Astrocyte (in vitro differentiated cells and primary cell): ENCODE data around the gene MAPK11. TPM values are rescaled to one million over a fixed set of nuclear protein-coding genes. Genes with fewer than 3 reads are reported as not detected.

Experiments used
- DNase-seq: peaks from one replicate; pipeline ENCODE4 v3.0.0-alpha.2; 2010; ENCODE audit warnings: low read depth
- FAIRE-seq: peaks from 2 replicates; lab custom pipeline; 2011; peaks lifted over from hg19 to GRCh38; lab: Jason Lieb, UNC
- H2AFZ ChIP-seq: 2 replicates; pipeline ENCODE4 v1.6.0; 2012; ENCODE audit warnings: low read depth, low read length, inconsistent platforms
- H3K27ac ChIP-seq: 2 replicates; pipeline ENCODE4 v1.5.1; 2011; ENCODE audit warnings: low read depth, low read length, inconsistent platforms
- H3K27me3 ChIP-seq: 2 replicates; pipeline ENCODE4 v1.6.0; 2011; ENCODE audit warnings: low read length, inconsistent platforms; ENCODE audit not compliant: insufficient read depth
- H3K36me3 ChIP-seq: 2 replicates; pipeline ENCODE4 v1.5.1; 2011; ENCODE audit warnings: low read length, inconsistent platforms; ENCODE audit not compliant: insufficient read depth
- H3K4me1 ChIP-seq: 2 replicates; pipeline ENCODE4 v1.5.1; 2011; ENCODE audit warnings: low read length, inconsistent platforms; ENCODE audit not compliant: insufficient read depth
- H3K4me2 ChIP-seq: 2 replicates; pipeline ENCODE4 v1.6.0; 2012; ENCODE audit warnings: low read length, inconsistent platforms
- H3K4me3 ChIP-seq: 2 replicates; pipeline ENCODE4 v1.5.1; 2011; ENCODE audit warnings: low read depth, mild to moderate bottlenecking, low read length, inconsistent platforms; ENCODE audit not compliant: insufficient read depth
- H3K79me2 ChIP-seq: 2 replicates; pipeline ENCODE4 v1.6.0; 2012; ENCODE audit warnings: mild to moderate bottlenecking, low read length, inconsistent platforms; ENCODE audit not compliant: insufficient read depth
- H3K9ac ChIP-seq: 2 replicates; pipeline ENCODE4 v1.6.0; 2012; ENCODE audit warnings: mild to moderate bottlenecking, low read length, inconsistent platforms
- H3K9me3 ChIP-seq: 2 replicates; pipeline ENCODE4 v1.5.1; 2012; ENCODE audit warnings: low read depth, mild to moderate bottlenecking, low read length, inconsistent platforms; ENCODE audit not compliant: insufficient read depth
- H4K20me1 ChIP-seq: 2 replicates; pipeline ENCODE4 v1.6.0; 2012; ENCODE audit warnings: low read length, inconsistent platforms; ENCODE audit not compliant: insufficient read depth
- H3K27ac Mint-ChIP-seq: one replicate; pipeline ENCODE4 v1.8.0; 2021; ENCODE audit warnings: mild to moderate bottlenecking, mixed read lengths; ENCODE audit not compliant: unreplicated experiment
- H3K27me3 Mint-ChIP-seq: one replicate; pipeline ENCODE4 v1.8.0; 2021; ENCODE audit warnings: low read depth, mixed read lengths; ENCODE audit not compliant: unreplicated experiment
- H3K36me3 Mint-ChIP-seq: one replicate; pipeline ENCODE4 v1.8.0; 2021; ENCODE audit warnings: low read depth, mixed read lengths; ENCODE audit not compliant: unreplicated experiment
- H3K4me1 Mint-ChIP-seq: one replicate; pipeline ENCODE4 v1.8.0; 2021; ENCODE audit warnings: low read depth, mixed read lengths; ENCODE audit not compliant: unreplicated experiment
- H3K4me3 Mint-ChIP-seq: one replicate; pipeline ENCODE4 v1.8.0; 2021; ENCODE audit warnings: mild to moderate bottlenecking, moderate library complexity, mixed read lengths; ENCODE audit not compliant: unreplicated experiment
- H3K9me3 Mint-ChIP-seq: one replicate; pipeline ENCODE4 v1.8.0; 2021; ENCODE audit warnings: mild to moderate bottlenecking, mixed read lengths; ENCODE audit not compliant: unreplicated experiment
- CTCF ChIP-seq: IDR thresholded peaks from 2 replicates; pipeline ENCODE4 v1.5.1; 2011; ENCODE audit warnings: low read depth, mild to moderate bottlenecking, inconsistent platforms, low read length, moderate library complexity; ENCODE audit not compliant: insufficient read depth
- EZH2 ChIP-seq: IDR thresholded peaks from 2 replicates; pipeline ENCODE4 v1.6.1; 2012; ENCODE audit warnings: mild to moderate bottlenecking, low read length, inconsistent platforms; ENCODE audit not compliant: insufficient read depth
- total RNA-seq: library from RNA; stranded (reverse); gene quantifications from 2 replicates; pipeline ENCODE4 v1.2.1, GENCODE V29; 2021

The MAPK11 gene
- total RNA-seq, 1 donor from 2014 or later = 19.6 TPM

GRCh38 chr22:50247748-50248147 lies 22.4 kb downstream of the MAPK11 start:
- Mint-ChIP-seq H3K27me3 (no peaks in the 10 kb centered on the region), H3K4me3 (no peak overlapping the region), H3K36me3 (peaks cover 5% of the 10 kb centered on the region), H3K9me3 (no peaks in the 10 kb centered on the region), H3K4me1 (peaks cover 9% of the 10 kb centered on the region), H3K27ac (no peak overlapping the region)
- peak overlapping the region; percentile 33 for H3K4me2 ChIP-seq
- FAIRE-seq = no peak
- no peak overlapping the region for H3K4me3 ChIP-seq
- no peak overlapping the region for H3K9ac ChIP-seq
- DNase-seq = no peak
- H3K79me2 ChIP-seq = peaks cover 62% of the 10 kb centered on the region
- no peaks in the 10 kb centered on the region for H3K27me3 ChIP-seq
- H3K36me3 ChIP-seq = no peaks in the 10 kb centered on the region
- peak overlapping the region; percentile 37 for H3K27ac ChIP-seq
- peaks cover 57% of the 10 kb centered on the region for H4K20me1 ChIP-seq
- TF ChIP-seq CTCF = no peak
- peaks cover 40% of the 10 kb centered on the region for H3K4me1 ChIP-seq
- H3K9me3 ChIP-seq = no peaks in the 10 kb centered on the region
- no peak overlapping the region for H2AFZ ChIP-seq

- Histone ChIP-seq H3K4me3 (no peak overlapping the region), H3K79me2 (peaks cover 74% of the 10 kb centered on the region)
Observed at GRCh38 chr22:50246242-50247175, 23.7 kb downstream of the MAPK11 start.

More at GRCh38 chr22:50246242-50247175, 23.7 kb downstream of the MAPK11 start:
- Histone ChIP-seq H3K36me3 (no peaks in the 10 kb centered on the region), H3K27ac (no peak overlapping the region), H4K20me1 (peaks cover 56% of the 10 kb centered on the region), H3K4me2 (peak overlapping the region; percentile 99), H3K9me3 (no peaks in the 10 kb centered on the region), H3K9ac (peak overlapping the region; percentile 94), H3K4me1 (peaks cover 46% of the 10 kb centered on the region), H3K27me3 (no peaks in the 10 kb centered on the region), H2AFZ (no peak overlapping the region)
- H3K27me3 Mint-ChIP-seq = no peaks in the 10 kb centered on the region
- peaks cover 5% of the 10 kb centered on the region for H3K36me3 Mint-ChIP-seq
- no peak overlapping the region for H3K27ac Mint-ChIP-seq
- TF ChIP-seq CTCF = no peak
- TF ChIP-seq EZH2 = no peak
- no peak for FAIRE-seq
- no peaks in the 10 kb centered on the region for H3K9me3 Mint-ChIP-seq
- peaks cover 14% of the 10 kb centered on the region for H3K4me1 Mint-ChIP-seq
- no peak for DNase-seq
- peak overlapping the region; percentile 40 for H3K4me3 Mint-ChIP-seq
